ENCODE data around the gene MBOAT1. TPM values are rescaled to one million over a fixed set of nuclear protein-coding genes. Genes with fewer than 3 reads are reported as not detected.
"Not testable (repeated sequence)": the region's sequence is repeated elsewhere in the genome, so short reads cannot be mapped to it uniquely, and the experiment has no call there.

MBOAT1 gene
- 10 to 100 TPM; 15.0 to 26.1 (median 22.2) TPM for polyA plus RNA-seq (ENCODE audit: insufficient read length in 4 of 4)

- peak; percentile 71 to 86 (median 81) for DNase-seq (ENCODE audit: low read depth in 4 of 4, low spot score in 2 of 4)
These were observed at the start of gene MBOAT1 for GRCh38 chr6:20212392-20213111. Gene MBOAT1, minus strand, starts transcription at chr6:20212469. Its CDS starts 235 bp downstream, at chr6:20212234.

DNA sequence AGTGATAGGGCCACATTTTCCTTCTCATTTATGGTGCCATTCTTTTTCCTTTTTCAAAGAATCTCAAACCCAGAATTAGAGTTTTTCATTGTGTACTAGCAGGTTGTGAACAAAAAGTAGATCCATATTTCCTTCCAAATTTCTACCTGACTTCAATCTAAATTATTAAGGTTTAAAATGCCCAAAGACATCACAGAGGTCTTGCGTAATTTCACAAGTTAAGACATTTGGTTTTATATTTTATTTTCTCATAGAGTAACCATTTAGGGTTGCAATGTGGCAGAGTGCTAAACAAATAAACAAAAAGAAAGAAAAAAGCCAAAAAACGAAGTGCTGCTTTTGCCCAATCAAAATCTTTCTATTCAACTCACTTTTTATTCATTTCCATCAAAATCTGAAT is 49.4 kb upstream of the MBOAT1 start:
- DNase-seq (ENCODE audit: low read depth in 4 of 4, low spot score in 2 of 4): no peak

DNA sequence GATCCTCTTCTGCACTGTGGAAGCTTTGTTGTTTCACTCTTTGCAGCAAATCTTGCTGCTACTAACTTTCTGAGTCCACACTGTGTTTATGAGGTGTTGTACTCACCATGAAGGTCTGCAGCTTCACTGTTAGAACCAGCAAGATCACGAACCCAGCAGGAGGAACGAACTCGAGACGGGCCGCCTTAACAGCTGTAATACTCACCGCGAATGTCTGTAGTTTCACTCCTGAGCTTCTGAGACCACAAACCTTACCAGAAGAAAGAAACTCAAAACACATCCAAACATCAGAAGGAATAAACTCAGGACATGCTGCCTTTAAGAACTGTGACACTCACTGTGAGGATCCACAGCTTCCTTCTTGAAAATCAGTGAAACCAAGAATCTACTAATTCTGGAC is 48.1 kb upstream of the MBOAT1 start:
- no peak for DNase-seq (ENCODE audit: low read depth in 4 of 4, low spot score in 2 of 4)

DNA sequence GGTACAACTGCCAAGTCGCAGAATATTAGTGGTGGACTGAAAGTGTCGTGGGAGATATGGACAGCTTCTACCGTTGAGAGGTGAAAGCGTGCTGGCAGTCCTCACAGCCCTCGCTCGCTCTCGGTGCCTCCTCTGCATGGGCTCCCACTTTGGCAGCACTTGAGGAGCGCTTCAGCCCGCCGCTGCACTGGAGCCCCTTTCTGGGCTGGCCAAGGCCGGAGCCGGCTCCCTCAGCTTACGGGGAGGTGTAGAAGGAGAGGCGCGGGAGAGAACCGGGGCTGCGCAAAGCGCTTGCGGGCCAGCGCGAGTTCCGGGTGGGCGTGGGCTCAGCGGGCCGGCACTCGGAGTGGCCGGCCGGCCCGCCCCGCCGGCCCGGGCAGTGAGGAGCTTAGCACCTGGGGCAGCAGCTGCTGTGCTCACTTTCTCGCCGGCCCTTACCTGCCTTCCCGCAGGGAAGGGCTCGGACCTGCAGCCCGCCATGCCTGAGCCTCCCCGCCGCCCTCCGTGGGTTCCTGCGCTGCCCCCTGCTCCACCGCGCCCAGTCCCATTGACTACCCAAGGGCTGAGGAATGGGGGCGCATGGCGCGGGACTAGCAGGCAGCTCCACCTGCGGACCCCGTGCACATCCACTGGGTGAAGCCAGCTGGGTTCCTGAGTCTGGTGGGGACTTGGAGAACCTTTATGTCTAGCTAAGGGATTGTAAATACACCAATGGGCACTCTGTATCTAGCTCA is 47.2 kb upstream of the MBOAT1 start:
- no peak for DNase-seq (ENCODE audit: low read depth in 4 of 4, low spot score in 2 of 4)

DNA sequence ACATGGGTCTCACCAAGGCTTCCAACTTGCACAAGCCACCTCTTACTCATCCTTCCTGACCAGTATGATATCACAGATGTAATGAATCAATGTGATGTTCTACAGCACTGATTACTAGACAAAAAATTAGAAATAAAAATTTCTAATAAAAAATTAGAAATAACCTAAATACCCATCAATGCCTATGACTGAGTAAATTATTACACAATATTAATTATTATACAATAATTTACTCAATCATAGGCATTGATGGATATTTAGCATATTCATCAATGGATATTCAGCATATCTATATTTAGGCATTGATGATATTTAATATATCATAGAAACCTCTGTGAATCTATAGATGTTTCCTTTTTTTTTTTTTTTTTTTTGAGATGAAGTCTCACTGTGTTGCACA is 43.2 kb upstream of the MBOAT1 start:
- no peak for DNase-seq (ENCODE audit: low read depth in 4 of 4, low spot score in 2 of 4)

DNA sequence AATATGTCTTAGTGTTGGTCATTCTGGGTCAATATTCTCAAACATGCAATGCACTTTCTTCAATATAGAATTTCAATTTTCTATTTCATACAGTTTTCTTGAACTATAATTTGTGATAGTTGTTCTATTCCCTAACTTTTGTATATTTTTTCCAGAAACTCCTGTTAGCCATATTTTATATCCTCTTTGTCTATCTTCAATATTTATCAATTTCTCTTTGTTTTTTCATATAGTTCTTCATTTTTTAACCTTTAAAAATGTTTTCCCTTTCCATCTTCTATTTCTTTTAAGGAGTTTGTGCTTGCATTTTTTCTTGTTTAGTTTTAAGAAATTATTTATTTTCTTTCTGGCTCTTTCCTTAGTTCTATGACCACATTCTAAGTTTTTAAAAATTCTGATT is 42.0 kb upstream of the MBOAT1 start:
- DNase-seq (ENCODE audit: low read depth in 4 of 4, low spot score in 2 of 4): no peak

GRCh38 chr6:20253021-20253420 is 40.8 kb upstream of the MBOAT1 start:
- no peak for DNase-seq (ENCODE audit: low read depth in 4 of 4, low spot score in 2 of 4)

- no peak for DNase-seq (ENCODE audit: low read depth in 4 of 4, low spot score in 2 of 4)
These were observed 40.0 kb upstream of the MBOAT1 start for GRCh38 chr6:20252311-20252710.

DNA sequence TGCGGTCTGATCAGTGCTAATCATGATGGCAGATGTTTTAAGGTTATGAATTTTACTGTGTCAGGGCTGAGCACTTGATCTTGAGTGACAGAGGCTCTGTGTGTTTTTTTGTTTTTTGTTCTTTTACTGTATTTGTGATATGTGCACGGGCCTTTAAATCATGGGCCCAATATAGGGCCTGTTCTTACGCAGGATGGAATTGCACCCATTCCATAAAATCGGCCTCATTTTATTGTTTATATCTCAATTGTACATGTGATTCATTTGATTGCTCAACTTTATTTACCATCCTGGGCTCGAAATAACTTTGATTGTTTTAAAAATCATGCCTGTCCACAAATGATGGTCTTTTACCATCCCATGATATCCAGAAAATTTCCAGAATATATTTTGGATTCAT is 39.3 kb upstream of the MBOAT1 start:
- DNase-seq (ENCODE audit: low read depth in 4 of 4, low spot score in 2 of 4): no peak

- no peak for DNase-seq (ENCODE audit: low read depth in 4 of 4, low spot score in 2 of 4)
These were observed 33.9 kb upstream of the MBOAT1 start for GRCh38 chr6:20246125-20246524.

DNA sequence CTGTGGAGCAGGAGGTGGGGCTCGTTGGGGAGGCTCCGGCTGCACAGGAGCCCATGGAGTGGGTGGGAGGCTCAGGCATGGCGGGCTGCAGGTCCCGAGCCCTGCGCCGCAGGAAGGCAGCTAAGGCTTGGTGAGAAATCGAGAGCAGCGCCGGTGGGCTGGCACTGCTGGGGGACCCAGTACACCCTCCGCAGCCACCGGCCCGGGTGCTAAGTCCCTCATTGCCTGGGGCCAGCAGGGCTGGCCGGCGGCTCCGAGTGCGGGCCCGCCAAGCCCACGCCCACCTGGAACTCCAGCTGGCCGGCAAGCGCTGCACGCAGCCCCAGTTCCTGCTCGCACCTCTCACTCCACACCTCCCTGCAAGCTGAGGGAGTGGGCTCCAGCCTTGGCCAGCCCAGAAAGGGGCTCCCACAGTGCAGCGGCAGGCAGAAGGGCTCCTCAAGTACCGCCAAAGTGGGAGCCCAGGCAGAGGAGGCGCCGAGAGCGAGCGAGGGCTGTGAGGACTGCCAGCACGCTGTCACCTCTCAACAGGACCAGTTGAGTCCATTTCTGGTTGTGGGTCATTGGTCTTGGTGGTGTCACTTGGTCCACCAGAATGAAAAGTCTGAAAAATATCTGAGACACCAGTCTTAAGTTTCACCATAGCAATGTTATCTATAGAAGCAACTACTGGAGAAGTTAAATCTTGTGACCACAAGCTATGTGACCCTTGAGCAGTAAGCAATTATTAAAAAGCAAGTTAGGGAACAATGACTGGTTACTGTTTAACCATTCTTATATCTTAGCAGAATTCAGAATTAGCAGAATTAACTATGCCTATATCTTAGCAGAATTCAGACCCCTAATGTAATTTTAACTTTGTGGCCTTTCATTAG is 32.8 kb upstream of the MBOAT1 start:
- DNase-seq (ENCODE audit: low read depth in 4 of 4, low spot score in 2 of 4): not testable (repeated sequence)

- DNase-seq (ENCODE audit: low read depth in 4 of 4, low spot score in 2 of 4): no peak
These were observed 31.0 kb upstream of the MBOAT1 start for GRCh38 chr6:20243288-20243687.

- no peak for DNase-seq (ENCODE audit: low read depth in 4 of 4, low spot score in 2 of 4)
These were observed 30.1 kb upstream of the MBOAT1 start for GRCh38 chr6:20242397-20242796.

DNA sequence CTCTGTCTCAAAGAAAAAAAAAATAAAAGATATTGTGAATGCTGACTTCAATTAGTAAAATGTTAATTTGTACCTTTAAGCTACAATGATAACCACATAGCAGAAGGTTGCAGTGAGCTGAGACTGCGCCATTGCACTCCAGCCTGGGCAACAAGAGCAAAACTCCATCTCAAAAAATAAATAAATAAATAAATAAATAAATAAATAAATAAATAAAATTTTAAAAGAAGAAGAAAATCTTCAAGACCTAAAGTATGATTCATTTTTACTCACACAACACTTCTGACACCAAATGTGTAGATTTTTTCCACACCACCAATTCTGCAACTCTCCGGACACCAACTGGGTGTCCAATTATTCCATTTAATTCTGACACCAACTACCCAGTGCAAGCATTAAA is 28.8 kb upstream of the MBOAT1 start:
- DNase-seq (ENCODE audit: low read depth in 4 of 4, low spot score in 2 of 4): no peak

GRCh38 chr6:20238688-20239587 is 26.7 kb upstream of the MBOAT1 start:
- no peak for DNase-seq (ENCODE audit: low read depth in 4 of 4, low spot score in 2 of 4)

DNA sequence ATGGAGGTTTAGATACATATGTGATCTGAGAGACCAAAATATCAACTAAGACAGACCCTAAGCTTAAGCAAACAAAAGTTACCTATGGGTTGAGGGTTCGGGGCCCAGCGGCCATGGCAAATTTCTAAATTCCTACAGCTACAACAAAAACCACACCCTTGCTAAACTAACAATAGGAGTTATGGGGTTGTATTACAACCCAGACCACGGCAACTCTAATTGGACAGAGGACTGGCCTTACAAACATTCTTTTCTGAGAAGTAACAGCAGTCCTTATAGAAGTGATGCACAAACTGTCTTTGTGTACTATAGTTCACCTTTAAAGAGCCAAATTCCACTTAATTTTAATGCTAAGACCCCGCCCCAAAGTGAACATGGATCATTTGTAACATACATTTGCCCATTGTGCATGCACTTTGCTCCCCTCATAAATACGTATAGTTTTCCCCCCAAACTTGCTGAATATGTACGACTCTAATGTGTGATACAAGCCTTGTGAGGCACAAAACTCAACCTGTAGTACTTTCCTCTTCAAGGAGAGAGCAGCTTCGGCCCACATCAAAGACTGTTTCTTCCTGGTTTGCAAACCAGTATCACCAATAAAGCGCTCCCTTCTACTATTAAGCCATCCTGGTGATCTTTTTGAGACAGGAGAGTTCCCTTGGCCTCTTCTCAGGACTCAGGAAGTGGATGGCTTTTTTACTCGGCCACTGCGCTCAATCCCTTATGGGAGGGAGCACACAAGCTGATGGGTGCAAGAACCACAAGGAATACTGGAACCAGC is 25.6 kb upstream of the MBOAT1 start:
- DNase-seq (ENCODE audit: low read depth in 4 of 4, low spot score in 2 of 4): no peak

GRCh38 chr6:20236909-20237600 is 24.8 kb upstream of the MBOAT1 start:
- no peak for DNase-seq (ENCODE audit: low read depth in 4 of 4, low spot score in 2 of 4)

GRCh38 chr6:20236344-20236743 is 24.1 kb upstream of the MBOAT1 start:
- no peak for DNase-seq (ENCODE audit: low read depth in 4 of 4, low spot score in 2 of 4)

- no peak for DNase-seq (ENCODE audit: low read depth in 4 of 4, low spot score in 2 of 4)
These were observed 22.8 kb upstream of the MBOAT1 start for GRCh38 chr6:20235041-20235440.

Measured in left renal cortex interstitium (tissue), 4 donors.